HG02885 (cell line): ENCODE results near the gene KRTAP12-1.

Experiments used
- ATAC-seq: cut with Tn5 transposase; IDR thresholded peaks from one replicate; pipeline ENCODE4 v1.9.1; 2021; ENCODE audit warnings: mild to moderate bottlenecking; ENCODE audit not compliant: unreplicated experiment, poor library complexity

KRTAP12-1 gene

DNA sequence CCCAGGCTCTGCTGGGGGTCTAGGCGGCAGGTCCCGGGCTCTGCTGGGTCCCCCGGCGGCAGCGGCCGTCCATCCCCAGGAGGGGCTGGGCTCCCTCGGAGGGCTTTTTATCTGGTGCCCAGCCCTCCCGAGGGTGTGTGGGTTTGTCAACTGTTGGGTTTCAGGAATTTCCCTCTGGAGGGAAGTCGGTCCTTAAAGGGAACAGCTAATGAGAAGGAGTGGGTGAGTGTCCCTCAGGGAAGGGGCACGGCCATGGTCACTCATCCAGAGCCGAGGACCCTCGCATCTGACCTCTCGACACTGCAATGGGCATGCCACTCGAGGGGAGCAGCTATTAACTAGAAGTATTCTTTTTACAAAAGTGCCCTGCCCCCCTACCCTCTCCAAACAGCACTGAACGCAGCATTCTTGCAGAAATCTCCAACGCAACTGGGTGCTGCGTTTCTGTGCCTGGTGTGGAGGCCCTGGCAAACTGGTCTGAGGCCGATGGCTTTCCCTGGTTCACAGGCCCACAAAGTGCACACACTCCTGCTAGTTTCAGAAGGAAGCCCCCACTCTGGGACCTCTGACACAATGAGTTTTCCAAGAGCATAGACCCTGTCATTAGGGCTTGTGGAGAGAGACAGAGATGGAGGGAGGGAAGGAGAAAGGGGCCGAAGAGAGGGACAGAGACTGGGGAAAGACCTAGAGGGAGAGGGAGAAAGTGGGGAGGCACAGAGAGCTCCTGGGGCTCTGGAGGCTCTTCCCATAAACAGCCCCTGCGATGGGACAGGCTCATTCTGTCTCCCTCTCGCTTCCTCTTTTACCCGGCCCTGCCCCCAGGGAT lies 30.5 kb upstream of the KRTAP12-1 start:
- no peak for ATAC-seq

DNA sequence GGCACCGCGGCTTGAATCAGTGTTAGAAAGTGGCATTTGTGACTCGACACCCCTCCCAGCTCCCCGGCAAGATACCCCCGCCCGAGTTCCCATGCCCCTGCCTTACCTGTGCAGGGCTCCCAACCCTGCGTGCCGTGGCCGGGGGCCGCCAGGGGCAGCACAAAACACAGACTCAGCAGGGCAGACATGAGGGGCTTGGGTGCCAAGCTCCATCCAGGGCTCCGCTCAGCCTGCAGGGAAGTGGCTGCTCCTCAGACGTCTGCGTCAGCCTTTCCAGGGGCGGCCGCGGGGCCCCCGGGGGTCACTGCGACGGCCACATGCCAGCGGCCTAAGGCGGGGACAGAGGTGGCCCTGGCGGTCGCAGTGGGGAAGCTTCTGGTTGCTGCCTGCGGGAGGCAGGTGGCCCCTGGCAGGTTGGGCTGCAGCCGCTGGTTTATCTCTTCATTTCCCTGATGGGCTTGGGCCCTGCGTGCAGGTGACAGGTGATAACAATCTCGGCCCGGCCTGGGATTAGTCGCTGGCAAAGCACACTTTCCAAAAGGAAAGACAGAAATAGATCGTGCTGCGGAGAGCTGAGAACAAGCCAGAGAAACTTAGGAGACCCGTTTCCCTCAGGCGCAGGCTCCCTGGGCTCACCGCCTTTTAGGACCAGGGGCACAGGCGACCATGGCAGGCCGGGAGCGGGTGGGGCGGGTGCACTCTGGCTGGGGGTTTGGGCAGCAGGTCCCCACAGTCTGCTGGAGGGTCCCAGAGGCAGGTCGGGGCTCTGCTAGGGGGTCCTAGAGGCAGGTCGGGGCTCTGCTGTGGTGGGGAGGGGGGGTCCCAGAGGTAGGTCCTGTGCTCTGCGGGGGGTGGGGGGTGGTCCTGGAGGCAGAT lies 29.6 kb upstream of the KRTAP12-1 start, which contains the start of gene TSPEAR:
TSS of gene TSPEAR (minus strand) at position 246 of the 876 bp plus-strand sequence. CDS start at position 188, 58 bp downstream.
- ATAC-seq = no peak

GRCh38 chr21:44710756-44711326 lies 28.9 kb upstream of the KRTAP12-1 start:
- no peak for ATAC-seq

- ATAC-seq = no peak
Observed at GRCh38 chr21:44710294-44710665, 28.3 kb upstream of the KRTAP12-1 start.

- no peak for ATAC-seq
Observed at GRCh38 chr21:44709426-44710293, 27.7 kb upstream of the KRTAP12-1 start.

DNA sequence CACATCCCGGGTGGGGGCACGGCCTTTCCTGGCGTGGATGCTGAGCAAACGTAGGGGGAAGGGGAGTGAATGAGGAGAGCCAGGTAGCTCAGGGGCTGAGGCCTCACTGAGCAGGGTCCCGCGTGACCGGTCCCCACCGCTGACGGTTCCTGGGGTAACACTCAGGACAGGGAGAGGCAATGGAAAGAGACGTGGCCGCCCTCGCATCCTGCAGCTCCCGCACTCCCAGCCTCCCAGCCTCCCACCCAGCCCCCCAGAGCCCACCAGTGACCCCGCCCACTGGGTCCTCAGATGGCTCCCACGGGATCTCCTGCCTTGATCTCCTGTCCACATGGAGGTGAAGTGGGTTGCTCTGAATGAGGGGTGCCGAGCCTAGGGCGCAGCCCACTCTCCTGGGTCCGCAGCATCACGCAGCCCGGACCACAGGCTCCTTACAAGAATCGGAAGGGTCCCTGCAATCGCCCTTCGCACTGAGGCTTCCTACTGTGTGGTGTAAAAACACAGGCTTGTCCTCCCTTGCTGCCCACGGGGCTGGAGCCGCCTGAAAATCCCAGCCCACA lies 27.0 kb upstream of the KRTAP12-1 start:
- ATAC-seq = no peak

GRCh38 chr21:44708213-44708865 lies 26.4 kb upstream of the KRTAP12-1 start:
- ATAC-seq = no peak

- no peak for ATAC-seq
Observed at GRCh38 chr21:44706706-44707581, 25.0 kb upstream of the KRTAP12-1 start.

- no peak for ATAC-seq
Observed at GRCh38 chr21:44706026-44706705, 24.2 kb upstream of the KRTAP12-1 start.

DNA sequence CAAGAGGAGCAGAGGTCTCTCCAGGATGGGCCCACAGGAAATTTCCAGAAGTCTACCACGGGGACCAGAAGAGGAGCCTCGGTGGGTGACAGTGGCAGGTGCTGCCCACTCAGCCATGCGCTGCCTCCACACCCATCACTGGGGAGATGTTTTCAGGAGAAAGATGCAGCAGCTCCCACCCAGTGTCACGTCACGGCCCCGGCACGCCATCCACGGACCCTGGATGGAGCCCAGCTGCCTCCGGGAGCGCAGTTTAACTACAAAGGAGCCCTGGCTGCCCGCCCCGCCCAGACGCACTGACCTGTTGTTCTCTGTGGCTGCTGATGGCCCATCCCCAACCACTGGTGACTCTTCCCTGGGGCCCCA lies 22.7 kb upstream of the KRTAP12-1 start:
- no peak for ATAC-seq

GRCh38 chr21:44703731-44704635 lies 22.0 kb upstream of the KRTAP12-1 start:
- no peak for ATAC-seq

GRCh38 chr21:44702973-44703730 lies 21.2 kb upstream of the KRTAP12-1 start:
- ATAC-seq = no peak

DNA sequence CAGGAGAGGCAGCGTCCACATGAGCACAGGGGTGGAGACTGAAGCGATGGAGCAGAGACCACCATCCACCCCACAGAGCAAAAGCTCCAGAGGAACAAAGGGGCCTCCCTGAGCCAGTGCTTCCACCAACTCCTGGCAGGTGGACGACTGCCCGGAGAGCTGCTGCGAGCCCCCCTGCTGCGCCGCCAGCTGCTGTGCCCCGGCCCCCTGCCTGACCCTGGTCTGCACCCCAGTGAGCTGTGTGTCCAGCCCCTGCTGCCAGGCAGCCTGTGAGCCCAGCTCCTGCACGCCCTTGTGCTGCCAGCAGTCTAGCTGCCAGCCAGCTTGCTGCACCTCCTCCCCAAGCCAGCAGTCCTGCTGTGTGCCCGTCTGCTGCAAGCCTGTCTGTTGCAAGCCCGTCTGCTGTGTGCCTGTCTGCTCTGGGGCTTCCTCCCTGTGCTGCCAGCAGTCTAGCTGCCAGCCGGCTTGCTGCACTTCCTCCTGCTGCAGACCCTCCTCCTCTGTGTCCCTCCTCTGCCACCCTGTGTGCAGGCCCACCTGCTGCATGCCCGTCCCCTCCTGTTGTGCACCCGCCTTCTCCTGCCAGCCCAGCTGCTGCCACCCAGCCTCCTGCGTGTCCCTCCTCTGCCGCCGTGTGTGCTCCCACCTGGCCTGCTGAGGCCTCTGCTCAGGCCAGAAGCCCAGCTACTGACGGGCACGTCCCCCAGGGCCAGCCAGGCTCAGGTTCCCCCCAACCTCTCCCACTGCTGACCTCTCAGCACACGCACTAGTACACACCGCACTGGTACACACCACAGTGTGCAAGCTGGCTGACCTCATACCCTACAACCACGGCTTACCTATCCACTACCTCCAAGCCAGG lies 20.4 kb upstream of the KRTAP12-1 start:
- no peak for ATAC-seq

GRCh38 chr21:44701541-44701940 lies 19.6 kb upstream of the KRTAP12-1 start:
- no peak for ATAC-seq

- ATAC-seq = no peak
Observed at GRCh38 chr21:44701023-44701400, 19.0 kb upstream of the KRTAP12-1 start.
